HG03565 (cell line): Measurements from ENCODE around the gene ERP27.

Source experiments
- ATAC-seq: cut with Tn5 transposase; IDR thresholded peaks from one replicate; pipeline ENCODE4 v1.9.1; 2021; ENCODE audit warnings: mild to moderate bottlenecking, moderate library complexity; ENCODE audit not compliant: unreplicated experiment

Gene ERP27

DNA sequence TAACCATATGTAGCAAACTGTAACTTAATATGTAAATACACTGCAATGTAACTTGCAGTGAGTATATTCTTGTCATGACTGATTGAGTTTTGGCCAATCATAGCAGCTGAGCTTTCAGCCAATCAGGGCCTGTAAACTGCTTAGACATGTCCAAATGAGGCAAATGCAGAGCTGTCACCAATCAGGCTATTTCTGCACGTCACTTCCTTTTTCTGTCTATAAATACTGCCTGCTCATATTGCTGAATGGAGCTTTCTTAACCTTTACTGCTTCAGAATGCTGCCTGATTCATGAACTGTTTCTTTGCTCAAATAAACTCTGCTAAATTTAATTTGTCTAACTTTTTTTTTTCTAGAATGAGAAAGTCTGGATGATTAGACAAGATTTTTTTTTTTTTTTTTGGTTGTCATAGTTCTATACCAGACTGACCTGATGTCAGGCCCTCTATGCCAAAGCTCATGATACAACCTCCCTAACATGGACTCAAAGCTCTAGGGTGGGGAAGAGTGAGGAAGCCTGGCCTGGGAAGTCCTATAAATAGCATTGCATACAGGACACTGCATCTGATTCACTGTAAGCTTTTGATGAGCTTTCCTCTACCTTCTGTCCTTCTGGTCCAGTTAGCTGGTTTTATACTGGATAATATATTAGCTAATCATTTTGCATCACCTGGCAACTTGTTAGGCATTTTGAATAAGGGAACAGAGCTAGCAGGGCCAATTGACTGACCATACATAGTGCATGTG lies 64.7 kb downstream of the ERP27 start:
- no peak for ATAC-seq

DNA sequence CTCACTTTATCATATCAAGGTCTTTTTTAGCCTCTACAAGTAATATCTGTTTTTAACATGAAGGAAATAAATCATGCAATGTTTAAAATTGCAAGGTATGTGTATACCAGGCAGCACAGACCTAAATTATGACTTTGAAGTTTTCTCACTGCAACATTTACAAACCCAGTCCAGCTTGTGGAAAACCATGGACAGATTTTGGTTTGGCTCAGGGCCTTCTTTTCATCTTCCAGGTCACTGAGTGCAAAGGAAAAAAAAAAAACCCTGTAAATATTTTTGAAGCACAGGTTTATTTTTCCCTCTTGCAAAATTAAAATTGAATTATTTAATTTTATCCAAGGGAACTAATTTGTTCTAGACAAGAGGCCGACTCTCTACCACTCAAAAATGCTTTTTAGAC lies 66.5 kb downstream of the ERP27 start:
- ATAC-seq, result no peak

- ATAC-seq, result no peak
Measured at GRCh38 chr12:14871247-14871646, 67.1 kb downstream of the ERP27 start.

- ATAC-seq, result no peak
Measured at GRCh38 chr12:14868916-14869506, 69.3 kb downstream of the ERP27 start.
